Aorta (tissue), 5 donors: Measurements from ENCODE around the gene PM20D1. TPM values are rescaled to one million over a fixed set of nuclear protein-coding genes. Genes with fewer than 3 reads are reported as not detected.
"Not testable (repeated sequence)": the region's sequence is repeated elsewhere in the genome, so short reads cannot be mapped to it uniquely, and the experiment has no call there.

Source experiments
- ATAC-seq: fragments of 200-7000 bp; cut with Tn5 transposase; one replicate; pipeline ENCODE4 v1.9.1; 2022; ENCODE audit warnings: moderate library complexity; ENCODE audit not compliant: low FRiP score
- DNase-seq, 2 donors: peaks; one replicate each; pipeline ENCODE4 v3.0.0-alpha.2; 2020
- H3K27ac ChIP-seq, 2 donors: one replicate each; pipeline ENCODE4 v1.5.1; 2013; ENCODE audit warnings: low read length in 2 of 2, mild to moderate bottlenecking in 2 of 2, moderate library complexity in 2 of 2, control low read depth in 1 of 2, inconsistent platforms in 1 of 2, low read depth in 1 of 2
- H3K27me3 ChIP-seq, 2 donors: one replicate each; pipeline ENCODE4 v1.6.1; 2013; ENCODE audit warnings: control low read depth in 1 of 2, low read length in 1 of 2, mild to moderate bottlenecking in 1 of 2, moderate library complexity in 1 of 2; ENCODE audit not compliant: insufficient read depth in 2 of 2, control insufficient read depth in 1 of 2
- H3K36me3 ChIP-seq, 2 donors: one replicate each; pipeline ENCODE4 v1.6.1; 2013; ENCODE audit warnings: control low read depth in 1 of 2, low read length in 1 of 2, mild to moderate bottlenecking in 1 of 2; ENCODE audit not compliant: insufficient read depth in 2 of 2, control insufficient read depth in 1 of 2
- H3K4me1 ChIP-seq, 2 donors: one replicate each; pipeline ENCODE4 v1.6.1; 2013; ENCODE audit warnings: low read length in 2 of 2, control low read depth in 1 of 2, mild to moderate bottlenecking in 1 of 2, moderate library complexity in 1 of 2; ENCODE audit not compliant: insufficient read depth in 2 of 2, control insufficient read depth in 1 of 2
- H3K4me3 ChIP-seq, 2 donors: one replicate each; pipeline ENCODE4 v1.5.1; 2013; ENCODE audit warnings: low read length in 2 of 2, control low read depth in 1 of 2, mild to moderate bottlenecking in 1 of 2
- H3K9me3 ChIP-seq: one replicate; pipeline ENCODE4 v1.6.1; 2013; ENCODE audit warnings: mild to moderate bottlenecking, low read length; ENCODE audit not compliant: control insufficient read depth
- WGBS, 2 donors: extraction: QIAGEN DNeasy Blood & Tissue Kit; methylation state at CpG; one replicate each; pipeline ENCODE4 v1.1.7; 2013; 5-methylcytosine and 5-hydroxymethylcytosine counted together
- intact Hi-C, 2 donors: fragments of 100-400 bp; cut with DNase I; formaldehyde crosslinking; loops; one replicate each; pipeline versions ENCODE4 v1.14.2 to v1.15.0; 2022
- long read RNA-seq, 2 donors: library from polyadenylated mRNA; unstranded; transcript quantifications; one replicate each; pipeline ENCODE4 v2.0.0, GENCODE V29; 2020 to 2021
- polyA plus RNA-seq, 2 donors: library from polyadenylated mRNA; stranded (reverse); fragments of 200-250 nt; gene quantifications; one replicate each; pipeline ENCODE4 v1.2.3, GENCODE V29; 2013
- total RNA-seq, 2 donors: library from RNA; stranded (reverse); fragmentation: NEBNext Ultra II Directional; extraction: Animal tissue kit (Norgen Biotek cat#: 25700); gene quantifications; one replicate each; pipeline ENCODE4 v1.2.1, GENCODE V29; 2021
- donor health status: healthy with polysubstance abuse.
- donor health status: Bipolar disorder and iron deficiency.
- donor health status: DM: no; HTN: no; CAD: no.
- donor health status: DM: no; HTN: no; CAD: no.
- donor health status: DM: yes; HTN: yes; CAD: no.

PM20D1 gene
- 1 to 10 TPM in 1 of 2 donors, under 1 TPM in 1; 0.19 to 1.1 TPM for total RNA-seq
- polyA plus RNA-seq: under 1 TPM in 1 of 2 donors, not detected in 1; 0.63 TPM
- long read RNA-seq, donor 1, partial matches to known transcripts: 0 of 19 reads
- long read RNA-seq, donor 1, other reads (novel, unspliced or antisense): 19 of 19 reads
- long read RNA-seq, donor 2: 0 reads

GRCh38 chr1:205849619-205850355 lies at the start of gene PM20D1:
Gene PM20D1, minus strand, starts transcription at chr1:205850132. Its CDS starts 60 bp downstream, at chr1:205850072.
- Histone ChIP-seq H3K4me3 (no peak within 1 kb of the TSS), H3K27me3 (no peaks in the 10 kb centered on the region), H3K36me3 (no peaks in the 10 kb centered on the region), H3K27ac (no peak within 1 kb of the TSS), H3K9me3 (no peaks in the 10 kb centered on the region), H3K4me1 (no peaks in the 10 kb centered on the region)
- intact Hi-C loops: loop anchor here in 1 of 2 donors (1.0 kb wide), 1 partner anchor 36 kb away; the partner anchor contains the start of gene SLC41A1
- WGBS, 2 donors: 61 to 80% methylated on average over 39 of the region's 39 CpGs
- DNase-seq (peak; percentile 78 to 93), ATAC-seq (peak; percentile 88)

- DNase-seq (no peak), ATAC-seq (no peak)
- H3K36me3 ChIP-seq: peaks cover 0 to 1% of the 10 kb centered on the region in 2 donors
- H3K27me3 ChIP-seq: no peaks in the 10 kb centered on the region
- H3K27ac ChIP-seq: no peak overlapping the region
- H3K4me1 ChIP-seq: no peaks in the 10 kb centered on the region
- intact Hi-C loops: no loop called here
- WGBS, 2 donors: 87 to 100% methylated on average over 1 of the region's 1 CpG
- H3K9me3 ChIP-seq: peaks cover 3% of the 10 kb centered on the region
- no peak overlapping the region for H3K4me3 ChIP-seq
Measured at GRCh38 chr1:205896351-205896750, 46.4 kb upstream of the PM20D1 start.

- H3K36me3 ChIP-seq, intact Hi-C loops, DNase-seq, H3K4me1 ChIP-seq, H3K27ac ChIP-seq, H3K27me3 ChIP-seq, H3K9me3 ChIP-seq, H3K4me3 ChIP-seq, ATAC-seq: not testable (repeated sequence)
- WGBS, 2 donors: 96 to 97% methylated on average over 3 of the region's 3 CpGs
Measured at GRCh38 chr1:205894119-205894518, 44.2 kb upstream of the PM20D1 start.

- 1 to 9% methylated on average over 2 of the region's 2 CpGs for WGBS, 2 donors
- intact Hi-C loops: not testable (repeated sequence)
Measured at GRCh38 chr1:205892175-205892574, 42.2 kb upstream of the PM20D1 start.

GRCh38 chr1:205891481-205891880 lies 41.5 kb upstream of the PM20D1 start:
- intact Hi-C loops, H3K36me3 ChIP-seq, H3K9me3 ChIP-seq, ATAC-seq, H3K27me3 ChIP-seq, DNase-seq, H3K4me1 ChIP-seq, H3K4me3 ChIP-seq, H3K27ac ChIP-seq: not testable (repeated sequence)
- 7 to 28% methylated on average over 2 of the region's 2 CpGs for WGBS, 2 donors

More at GRCh38 chr1:205892175-205892574, 42.2 kb upstream of the PM20D1 start:
- ATAC-seq, H3K4me1 ChIP-seq, H3K27ac ChIP-seq, H3K4me3 ChIP-seq, H3K36me3 ChIP-seq, H3K9me3 ChIP-seq, DNase-seq, H3K27me3 ChIP-seq: not testable (repeated sequence)

GRCh38 chr1:205890631-205891030 lies 40.7 kb upstream of the PM20D1 start:
- WGBS, 2 donors: 97 to 100% methylated on average over 3 of the region's 3 CpGs
- ATAC-seq, H3K27ac ChIP-seq: not testable (repeated sequence)

GRCh38 chr1:205889706-205890105 lies 39.8 kb upstream of the PM20D1 start:
- ATAC-seq, H3K27ac ChIP-seq, H3K4me3 ChIP-seq, H3K27me3 ChIP-seq, H3K4me1 ChIP-seq, H3K9me3 ChIP-seq, H3K36me3 ChIP-seq, DNase-seq, intact Hi-C loops: not testable (repeated sequence)
- WGBS, 2 donors: 40 to 42% methylated on average over 3 of the region's 3 CpGs

More at GRCh38 chr1:205890631-205891030, 40.7 kb upstream of the PM20D1 start:
- H3K36me3 ChIP-seq, H3K9me3 ChIP-seq, DNase-seq, H3K27me3 ChIP-seq, intact Hi-C loops, H3K4me1 ChIP-seq, H3K4me3 ChIP-seq: not testable (repeated sequence)

- ATAC-seq, H3K36me3 ChIP-seq, intact Hi-C loops, H3K4me1 ChIP-seq, H3K4me3 ChIP-seq, DNase-seq, H3K27ac ChIP-seq, H3K27me3 ChIP-seq, H3K9me3 ChIP-seq: not testable (repeated sequence)
- 89 to 90% methylated on average over 4 of the region's 4 CpGs for WGBS, 2 donors
Measured at GRCh38 chr1:205889006-205889405, 39.1 kb upstream of the PM20D1 start.

GRCh38 chr1:205883792-205884191 lies 33.9 kb upstream of the PM20D1 start:
- no peak for ATAC-seq
- Histone ChIP-seq H3K27ac (no peak overlapping the region), H3K4me3 (no peak overlapping the region), H3K36me3 (no peaks in the 10 kb centered on the region), H3K9me3 (peaks cover 7% of the 10 kb centered on the region), H3K4me1 (no peaks in the 10 kb centered on the region), H3K27me3 (no peaks in the 10 kb centered on the region)
- DNase-seq: no peak
- intact Hi-C loops: no loop called here
